NCI-H345 (cell line): ENCODE results near the gene NAPEPLD.
"Not testable (repeated sequence)": the region's sequence is repeated elsewhere in the genome, so short reads cannot be mapped to it uniquely, and the experiment has no call there.

ENCODE experiments used
- DNase-seq: peaks from one replicate; lab custom pipeline; 2025; lab: John Stamatoyannopoulos, UW

NAPEPLD gene

DNA sequence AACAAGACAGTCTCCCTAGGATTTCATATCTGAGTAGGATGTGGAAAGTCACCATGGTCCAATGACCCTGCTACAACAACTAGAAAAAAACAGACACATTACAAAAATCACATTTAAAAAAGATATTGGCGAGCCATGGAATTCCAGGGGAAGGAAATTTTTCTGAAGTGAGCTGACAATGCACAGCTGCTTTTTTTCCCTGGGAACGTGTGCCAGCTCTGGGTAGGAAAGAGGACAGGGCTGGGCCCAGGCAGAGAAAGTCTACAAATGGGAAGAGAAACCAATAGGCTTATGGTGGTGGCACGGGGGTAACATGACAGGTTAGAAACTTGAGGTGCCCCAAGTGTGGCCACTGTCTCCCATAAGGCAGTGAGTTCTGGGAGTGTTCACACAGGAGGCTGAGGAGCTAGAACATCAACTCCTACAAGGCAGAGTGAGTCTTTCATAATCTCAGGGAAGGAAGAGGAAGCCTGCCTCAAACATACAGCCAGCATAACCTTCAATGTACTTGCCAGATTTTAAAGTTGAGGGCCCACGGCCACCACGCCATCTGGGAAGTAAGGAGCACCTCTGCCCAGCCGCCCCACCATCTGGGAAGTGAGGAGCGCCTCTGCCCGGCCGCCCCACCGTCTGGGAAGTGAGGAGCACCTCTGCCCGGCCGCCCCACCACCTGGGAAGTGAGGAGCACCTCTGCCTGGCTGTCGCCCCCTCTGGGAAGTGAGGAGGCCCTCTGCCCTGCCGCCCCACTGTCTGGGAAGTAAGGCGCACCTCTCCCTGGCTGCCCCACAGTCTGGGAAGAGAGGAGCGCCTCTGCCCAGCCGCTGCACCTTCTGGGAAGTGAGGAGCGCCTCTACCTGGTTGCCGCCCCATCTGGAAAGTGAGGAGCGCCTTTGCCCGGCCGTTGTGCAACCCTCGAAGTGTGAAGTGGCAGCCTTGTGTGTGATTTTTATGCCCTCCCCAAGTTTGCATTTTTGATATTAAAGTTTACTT lies 80.2 kb downstream of the NAPEPLD start:
- DNase-seq: no peak

DNA sequence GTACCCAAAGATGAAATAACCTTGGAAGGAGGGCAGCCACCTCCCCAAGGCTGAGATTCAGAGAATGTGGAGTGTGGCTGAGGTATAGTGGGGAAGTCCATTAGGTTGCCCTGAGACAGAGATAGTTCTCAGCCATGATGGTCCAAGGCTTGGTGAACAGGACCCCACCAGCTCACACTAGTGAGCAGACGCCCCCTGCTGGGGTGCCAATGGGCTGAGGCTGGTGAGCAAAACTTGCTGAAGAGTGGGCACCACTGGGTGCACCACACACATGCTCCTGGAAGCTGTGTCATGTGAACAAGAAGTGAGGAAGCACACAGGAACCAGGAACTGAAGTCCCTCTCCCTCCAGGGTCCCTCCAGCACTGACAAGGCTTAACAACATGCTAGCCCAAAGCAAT lies 83.2 kb downstream of the NAPEPLD start:
- DNase-seq: peak; percentile 15

GRCh38 chr7:103063895-103064294 lies 85.0 kb downstream of the NAPEPLD start:
- DNase-seq: no peak

GRCh38 chr7:103059471-103059870 lies 89.4 kb downstream of the NAPEPLD start:
- DNase-seq: no peak

DNA sequence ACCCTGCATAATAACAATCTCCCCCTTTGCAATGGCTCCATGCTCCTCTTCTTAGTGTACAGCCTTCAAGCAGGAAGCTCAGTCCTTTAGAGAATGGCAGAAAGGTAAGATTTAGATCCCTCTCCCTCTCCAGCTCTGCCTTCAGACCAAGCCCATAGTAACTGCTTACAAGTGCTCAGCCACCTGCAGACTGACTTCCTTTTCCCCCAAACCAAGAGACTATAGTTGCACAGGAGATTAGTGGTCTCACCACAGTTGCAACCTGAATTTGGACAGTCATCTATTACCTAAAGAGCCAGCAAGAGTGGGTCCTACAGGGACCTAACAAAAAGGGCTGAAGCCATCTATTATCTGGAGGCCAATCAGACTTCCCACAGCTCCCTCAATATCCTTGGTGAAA lies 90.8 kb downstream of the NAPEPLD start:
- no peak for DNase-seq

DNA sequence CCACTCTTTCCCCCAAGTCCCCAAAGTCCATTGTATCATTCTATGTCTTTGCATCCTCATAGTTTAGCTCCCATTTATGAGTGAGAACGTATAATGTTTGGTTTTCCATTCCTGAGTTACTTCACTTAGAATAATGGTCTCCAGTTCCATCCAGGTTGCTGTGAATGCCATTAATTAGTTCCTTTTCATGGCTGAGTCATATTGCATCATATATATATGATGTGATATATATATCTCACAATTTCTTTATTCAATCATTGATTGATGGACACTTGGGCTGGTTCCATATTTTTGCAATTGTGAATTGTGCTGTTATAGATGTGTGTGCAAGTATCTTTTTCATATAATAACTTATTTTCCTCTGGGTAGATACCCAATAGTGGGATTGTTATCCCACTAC lies 92.9 kb downstream of the NAPEPLD start:
- not testable (repeated sequence) for DNase-seq

- DNase-seq: no peak
Measured at GRCh38 chr7:103051519-103051918, 97.4 kb downstream of the NAPEPLD start.
